Measurements from ENCODE around the gene PPWD1.
"Not testable (repeated sequence)": the region's sequence is repeated elsewhere in the genome, so short reads cannot be mapped to it uniquely, and the experiment has no call there.

GRCh38 chr5:65621961-65622360 is 58.9 kb downstream of the PPWD1 start:
- TF ChIP-seq CTCF (conservative IDR thresholded peaks at IDR 0.05; ENCODE audit: low read length); EZH2phosphoT487 (IDR thresholded peaks at IDR 0.05; ENCODE audit: borderline replicate concordance, low read depth, low read length): not testable (repeated sequence)

All from OCI-LY7 (cell line).